Right atrium auricular region (tissue), 2 donors: ENCODE data around the gene ADD1. TPM values are rescaled to one million over a fixed set of nuclear protein-coding genes. Genes with fewer than 3 reads are reported as not detected.

ENCODE experiments used
- DNase-seq: peaks from one replicate; pipeline ENCODE4 v3.0.0-alpha.2; 2019; ENCODE audit warnings: low spot score
- H3K27ac ChIP-seq, 2 donors: fragments of 200-600 bp; sonication (generic); 1 replicate in 1 of 2; 2 replicates in 1 of 2; pipeline ENCODE4 v1.5.1; 2016 to 2019
- H3K27me3 ChIP-seq, 2 donors: fragments of 200-600 bp; sonication (generic); one replicate each; pipeline versions ENCODE4 v1.5.1 to v1.6.0; 2017 to 2019
- H3K36me3 ChIP-seq: fragments of 200-600 bp; sonication (generic); one replicate; pipeline ENCODE4 v1.5.1; 2016
- H3K4me1 ChIP-seq, 2 donors: fragments of 200-600 bp; sonication (generic); one replicate each; pipeline versions ENCODE4 v1.5.1 to v1.6.0; 2017 to 2019
- H3K4me3 ChIP-seq, 2 donors: fragments of 200-600 bp; sonication (generic); 1 replicate in 1 of 2; 2 replicates in 1 of 2; pipeline ENCODE4 v1.5.1; 2017 to 2019; ENCODE audit warnings: mild to moderate bottlenecking in 1 of 2, moderate library complexity in 1 of 2
- H3K9me3 ChIP-seq, 2 donors: fragments of 200-600 bp; sonication (generic); one replicate each; pipeline ENCODE4 v1.5.1; 2019
- total RNA-seq, 2 donors: library from RNA; depleted of rRNA; stranded (reverse); fragments of >200 nt; gene quantifications; one replicate each; pipeline ENCODE4 v1.1.0, GENCODE V29; 2016
- TF ChIP-seq, protein P1 (sequence below), 2 donors: fragments of 200-600 bp; sonication (generic); IDR thresholded peaks; one replicate each; pipeline ENCODE4 v1.5.1; 2019; ENCODE audit warnings: antibody characterized with exemption in 2 of 2

ADD1 gene
- total RNA-seq: 100 to 1,000 TPM; 171 to 196 TPM

DNA sequence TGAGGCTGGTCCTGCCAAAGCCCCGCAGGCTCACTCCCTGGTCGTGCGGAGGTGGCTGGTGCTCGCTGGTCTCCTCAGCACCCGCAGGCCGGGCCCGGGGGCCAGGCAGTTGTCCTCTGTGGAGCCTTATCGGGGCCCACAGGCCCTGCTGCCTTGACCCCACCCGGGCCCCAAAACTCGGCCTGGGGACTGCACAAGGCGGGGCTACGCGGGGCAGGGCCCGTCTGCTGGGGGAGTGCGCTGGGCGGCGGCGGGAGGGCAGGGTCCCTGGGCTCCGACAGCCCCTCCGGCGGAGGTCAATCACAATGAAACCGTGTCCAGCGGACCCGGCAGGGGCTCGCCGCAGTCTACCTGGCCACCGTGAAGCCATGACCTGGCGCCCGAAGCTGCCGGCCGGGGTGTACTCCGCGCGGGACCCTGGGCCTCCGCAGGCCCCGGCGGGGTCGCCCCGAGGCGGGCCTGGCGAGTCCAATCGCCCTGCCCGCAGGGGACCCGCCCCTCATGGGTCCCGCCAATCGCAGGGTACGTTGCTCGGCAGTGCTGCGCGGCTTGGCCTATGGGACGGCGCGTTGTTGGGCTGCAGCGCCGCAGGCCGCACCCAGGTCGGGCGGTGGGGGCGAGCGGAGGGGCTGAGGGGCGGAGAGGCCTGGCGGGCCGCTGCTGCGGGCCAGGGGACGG is at the start of gene ADD1:
TSS of gene ADD1 (plus strand) at position 582 of the 678 bp plus-strand sequence. CDS start 32,072 bp downstream, outside the sequence.
- TF ChIP-seq, protein P1, sequence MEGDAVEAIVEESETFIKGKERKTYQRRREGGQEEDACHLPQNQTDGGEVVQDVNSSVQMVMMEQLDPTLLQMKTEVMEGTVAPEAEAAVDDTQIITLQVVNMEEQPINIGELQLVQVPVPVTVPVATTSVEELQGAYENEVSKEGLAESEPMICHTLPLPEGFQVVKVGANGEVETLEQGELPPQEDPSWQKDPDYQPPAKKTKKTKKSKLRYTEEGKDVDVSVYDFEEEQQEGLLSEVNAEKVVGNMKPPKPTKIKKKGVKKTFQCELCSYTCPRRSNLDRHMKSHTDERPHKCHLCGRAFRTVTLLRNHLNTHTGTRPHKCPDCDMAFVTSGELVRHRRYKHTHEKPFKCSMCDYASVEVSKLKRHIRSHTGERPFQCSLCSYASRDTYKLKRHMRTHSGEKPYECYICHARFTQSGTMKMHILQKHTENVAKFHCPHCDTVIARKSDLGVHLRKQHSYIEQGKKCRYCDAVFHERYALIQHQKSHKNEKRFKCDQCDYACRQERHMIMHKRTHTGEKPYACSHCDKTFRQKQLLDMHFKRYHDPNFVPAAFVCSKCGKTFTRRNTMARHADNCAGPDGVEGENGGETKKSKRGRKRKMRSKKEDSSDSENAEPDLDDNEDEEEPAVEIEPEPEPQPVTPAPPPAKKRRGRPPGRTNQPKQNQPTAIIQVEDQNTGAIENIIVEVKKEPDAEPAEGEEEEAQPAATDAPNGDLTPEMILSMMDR (IDR thresholded peaks at IDR 0.05): no peak
- Histone ChIP-seq H3K4me1 (peaks cover 0 to 39% of the 10 kb centered on the region in 2 donors), H3K27ac (peak within 1 kb of the TSS; percentile 91 to 93), H3K27me3 (no peaks in the 10 kb centered on the region), H3K4me3 (peak within 1 kb of the TSS; percentile 87 to 96), H3K36me3 (no peaks in the 10 kb centered on the region), H3K9me3 (no peaks in the 10 kb centered on the region)
- peak; percentile 95 for DNase-seq

- no peaks in the 10 kb centered on the region for H3K9me3 ChIP-seq
- DNase-seq: no peak
- peak overlapping the region in 1 of 2 donors; percentile 90 for H3K4me3 ChIP-seq
- H3K36me3 ChIP-seq: no peaks in the 10 kb centered on the region
- H3K4me1 ChIP-seq: peaks cover 0 to 92% of the 10 kb centered on the region in 2 donors
- H3K27me3 ChIP-seq: no peaks in the 10 kb centered on the region
- TF ChIP-seq, protein P1 (IDR thresholded peaks at IDR 0.05): no peak
- peak overlapping the region; percentile 61 to 88 for H3K27ac ChIP-seq
These were observed 49.0 kb upstream of the ADD1 start for GRCh38 chr4:2794486-2795299.

GRCh38 chr4:2795300-2795892 is 48.2 kb upstream of the ADD1 start:
- peaks cover 0 to 97% of the 10 kb centered on the region in 2 donors for H3K4me1 ChIP-seq
- H3K27me3 ChIP-seq: no peaks in the 10 kb centered on the region
- TF ChIP-seq, protein P1 (IDR thresholded peaks at IDR 0.05): no peak
- no peaks in the 10 kb centered on the region for H3K9me3 ChIP-seq
- DNase-seq: no peak
- no peak overlapping the region for H3K4me3 ChIP-seq
- peak overlapping the region; percentile 61 to 88 for H3K27ac ChIP-seq
- no peaks in the 10 kb centered on the region for H3K36me3 ChIP-seq

GRCh38 chr4:2795893-2796848 is 47.5 kb upstream of the ADD1 start:
- Histone ChIP-seq H3K9me3 (no peaks in the 10 kb centered on the region), H3K27ac (peak overlapping the region; percentile 36 to 88)

More at GRCh38 chr4:2795893-2796848, 47.5 kb upstream of the ADD1 start:
- no peak for DNase-seq
- Histone ChIP-seq H3K36me3 (no peaks in the 10 kb centered on the region), H3K4me1 (peaks cover 0 to 97% of the 10 kb centered on the region in 2 donors), H3K27me3 (no peaks in the 10 kb centered on the region), H3K4me3 (no peak overlapping the region)
- TF ChIP-seq, protein P1 (IDR thresholded peaks at IDR 0.05): no peak
